HG03469 (cell line): ENCODE results near the gene SDK2.

Experiments
- ATAC-seq: cut with Tn5 transposase; IDR thresholded peaks from one replicate; pipeline ENCODE4 v1.9.1; 2021; ENCODE audit warnings: mild to moderate bottlenecking, moderate library complexity, moderate number of reproducible peaks; ENCODE audit not compliant: unreplicated experiment

SDK2 gene

DNA sequence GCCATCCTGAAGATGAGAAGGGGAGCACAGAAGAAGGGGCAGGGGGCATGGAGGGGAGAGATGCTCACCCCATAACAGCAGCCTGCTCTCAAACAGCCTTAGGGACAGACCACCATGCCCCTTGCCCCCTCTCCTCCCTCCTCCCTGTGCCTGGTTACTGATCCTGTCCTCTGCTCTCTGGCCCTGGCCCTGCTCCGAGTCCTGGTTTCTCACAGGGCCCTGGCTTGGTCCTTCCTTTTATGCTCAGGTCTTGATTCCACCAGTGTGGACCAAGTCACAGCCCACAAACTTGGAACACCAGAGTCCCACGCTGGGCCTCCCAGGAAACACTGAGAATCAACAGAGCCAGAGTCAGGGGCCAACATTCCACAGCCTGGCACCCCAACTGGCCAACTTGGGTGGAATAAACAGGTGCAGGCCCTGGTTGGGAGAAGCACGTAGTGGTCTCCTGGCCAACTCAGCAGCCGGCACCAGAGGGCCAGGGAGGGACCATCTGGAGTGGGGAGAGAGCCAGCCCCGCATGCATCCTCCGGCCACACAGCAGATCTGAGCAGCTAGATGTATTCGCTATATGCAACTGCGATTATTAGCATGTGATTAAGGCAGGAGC, 287.6 kb downstream of the SDK2 start:
- ATAC-seq, result no peak

DNA sequence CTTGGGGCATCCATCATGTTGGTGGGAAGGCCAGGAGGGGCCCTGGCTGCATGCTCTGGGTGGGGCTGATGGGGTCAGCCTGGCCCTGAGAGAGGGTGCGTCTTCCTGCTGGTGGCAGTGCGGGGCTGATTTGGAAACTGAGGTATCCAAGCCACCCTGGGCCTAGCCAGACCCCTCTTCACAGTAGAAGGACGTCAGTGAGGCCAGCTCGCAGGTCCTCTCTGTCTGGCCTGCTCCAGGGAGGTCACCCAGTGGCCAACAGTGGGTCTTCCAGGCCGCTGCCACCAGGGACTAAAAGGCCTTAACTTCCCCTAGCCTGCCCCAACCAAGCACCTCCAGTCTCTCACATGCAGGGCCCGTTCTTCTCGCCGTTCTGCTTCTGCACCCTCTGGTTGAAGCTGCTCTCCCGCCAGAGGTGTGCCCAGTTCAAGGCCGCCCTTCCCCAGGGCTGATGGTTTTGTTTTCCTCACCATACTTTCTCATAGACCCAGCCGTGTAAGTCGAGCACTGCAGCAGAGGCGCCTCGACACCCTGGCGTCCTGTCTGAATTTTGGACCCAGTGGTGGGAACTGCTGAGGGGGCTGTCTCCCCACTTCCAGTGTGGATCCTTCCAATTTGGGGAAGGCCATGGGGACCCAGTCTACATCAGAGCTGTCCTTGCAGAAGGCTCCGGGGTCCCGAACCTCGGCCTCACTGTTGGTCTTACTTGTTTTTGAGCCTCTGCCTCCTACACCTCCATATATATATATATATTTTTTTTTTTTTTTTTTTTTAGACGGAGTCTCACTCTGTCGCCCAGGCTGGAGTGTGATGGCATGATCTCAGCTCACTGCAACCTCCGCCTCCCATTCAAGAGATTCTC, 289.6 kb downstream of the SDK2 start:
- no peak for ATAC-seq

DNA sequence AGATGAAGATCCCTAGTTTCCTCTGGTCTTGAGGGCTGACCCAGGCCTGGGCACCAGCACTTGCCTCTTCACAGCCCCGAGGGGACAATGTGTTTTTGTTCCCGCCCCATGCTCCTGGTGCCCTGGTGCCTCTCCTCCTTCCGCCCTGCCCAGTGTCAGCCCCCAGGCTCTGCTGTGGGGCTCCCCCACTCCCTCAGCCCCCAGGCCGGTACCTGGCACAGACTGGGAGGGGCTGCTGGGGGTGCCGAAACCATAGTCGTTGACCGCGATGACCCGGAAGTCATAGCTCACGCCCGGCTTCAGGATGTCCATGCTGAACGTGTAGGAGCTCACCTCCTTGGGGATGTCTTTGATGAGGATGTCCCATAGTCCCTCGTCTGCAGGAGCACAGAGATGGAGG, 292.0 kb downstream of the SDK2 start:
- no peak for ATAC-seq

DNA sequence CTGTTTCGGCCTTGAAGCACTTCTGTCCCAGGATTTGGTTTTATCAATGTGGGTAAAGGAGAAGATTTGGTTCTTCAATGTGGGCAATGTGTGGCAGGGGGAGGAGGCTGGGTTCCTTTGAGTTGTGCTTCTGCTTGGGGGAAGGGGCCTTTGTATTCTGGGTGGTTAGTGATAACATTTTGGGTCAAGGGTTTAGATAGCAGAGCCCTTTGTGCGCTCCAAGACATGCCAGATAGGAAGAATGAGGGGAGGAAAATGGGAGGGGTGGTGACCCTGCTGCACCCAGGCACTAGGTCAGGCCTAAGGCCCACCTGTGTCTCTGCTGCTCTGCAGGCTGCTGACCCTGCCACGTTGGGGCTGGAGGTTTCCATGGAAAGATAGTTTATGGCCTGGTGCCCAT, 292.5 kb downstream of the SDK2 start:
- no peak for ATAC-seq

DNA sequence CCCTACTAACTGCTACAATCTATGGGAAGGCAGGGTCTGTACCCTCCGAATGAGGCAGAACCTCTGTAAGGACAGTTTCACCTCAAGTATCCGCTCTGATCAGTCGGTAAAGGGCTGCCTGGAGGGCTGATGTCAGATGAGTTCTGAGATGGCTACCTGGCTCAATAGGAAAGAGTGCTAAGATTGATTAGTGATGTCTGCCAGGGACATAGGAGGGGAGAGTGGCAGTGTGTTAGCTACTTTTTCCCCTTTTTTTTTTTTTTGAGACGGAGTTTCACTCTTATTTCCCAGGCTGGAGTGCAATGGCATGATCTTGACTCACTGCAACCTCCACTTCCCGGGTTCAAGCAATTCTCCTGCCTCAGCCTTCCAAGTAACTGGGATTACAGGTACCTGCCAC, 293.4 kb downstream of the SDK2 start:
- ATAC-seq, result no peak

DNA sequence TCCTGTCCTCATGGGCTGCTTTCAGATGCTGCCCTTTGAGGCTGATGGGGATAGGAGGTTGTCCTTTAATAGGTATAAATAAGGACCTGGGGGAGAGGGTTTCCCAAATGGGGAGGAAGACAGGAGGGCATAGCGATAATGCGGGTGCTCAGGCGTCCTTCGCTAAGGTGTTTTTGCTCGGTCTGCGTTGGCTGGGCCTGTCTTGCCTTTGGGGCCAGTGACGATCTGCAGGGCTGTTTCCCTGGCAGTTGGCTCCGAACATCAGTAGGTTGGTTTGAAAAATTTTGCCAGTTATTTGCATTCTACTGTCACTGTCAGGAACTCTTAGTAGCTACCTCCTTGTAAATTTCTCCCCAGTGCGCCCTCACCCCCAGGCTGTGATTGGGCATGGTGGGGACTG, 294.6 kb downstream of the SDK2 start:
- no peak for ATAC-seq

DNA sequence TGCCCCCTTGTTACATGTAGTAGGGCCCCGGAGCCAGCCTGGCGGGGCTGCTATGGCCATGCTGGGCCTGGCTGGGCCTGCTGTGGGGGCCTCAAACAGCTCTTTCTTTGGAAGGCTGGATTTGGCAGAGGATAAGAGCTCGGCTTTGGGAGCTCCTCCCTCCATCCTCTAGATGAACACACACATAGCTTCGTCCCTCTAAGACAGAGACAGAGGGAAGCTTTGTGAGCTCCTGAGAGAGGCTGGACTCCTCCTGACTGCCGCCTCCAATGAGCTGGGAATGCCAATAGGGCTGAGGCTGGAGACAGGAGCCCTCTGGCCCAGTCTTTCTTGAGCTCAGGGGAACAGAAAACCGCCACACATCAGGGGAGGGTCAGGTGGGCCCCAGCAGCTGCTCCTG, 295.1 kb downstream of the SDK2 start:
- no peak for ATAC-seq

DNA sequence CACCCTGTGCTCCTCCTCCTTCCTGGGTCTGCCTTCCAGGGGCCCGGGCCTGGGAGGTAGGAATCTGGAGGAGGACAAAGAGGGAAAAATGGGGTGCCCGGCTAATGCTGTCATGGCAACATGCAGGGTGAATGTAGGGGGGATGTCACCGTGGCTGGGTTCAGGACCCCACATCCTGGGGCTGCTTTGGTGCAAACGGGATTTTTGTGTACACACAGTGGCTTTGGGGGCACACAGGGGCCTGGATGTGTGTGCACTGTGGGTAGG, 295.5 kb downstream of the SDK2 start:
- no peak for ATAC-seq

DNA sequence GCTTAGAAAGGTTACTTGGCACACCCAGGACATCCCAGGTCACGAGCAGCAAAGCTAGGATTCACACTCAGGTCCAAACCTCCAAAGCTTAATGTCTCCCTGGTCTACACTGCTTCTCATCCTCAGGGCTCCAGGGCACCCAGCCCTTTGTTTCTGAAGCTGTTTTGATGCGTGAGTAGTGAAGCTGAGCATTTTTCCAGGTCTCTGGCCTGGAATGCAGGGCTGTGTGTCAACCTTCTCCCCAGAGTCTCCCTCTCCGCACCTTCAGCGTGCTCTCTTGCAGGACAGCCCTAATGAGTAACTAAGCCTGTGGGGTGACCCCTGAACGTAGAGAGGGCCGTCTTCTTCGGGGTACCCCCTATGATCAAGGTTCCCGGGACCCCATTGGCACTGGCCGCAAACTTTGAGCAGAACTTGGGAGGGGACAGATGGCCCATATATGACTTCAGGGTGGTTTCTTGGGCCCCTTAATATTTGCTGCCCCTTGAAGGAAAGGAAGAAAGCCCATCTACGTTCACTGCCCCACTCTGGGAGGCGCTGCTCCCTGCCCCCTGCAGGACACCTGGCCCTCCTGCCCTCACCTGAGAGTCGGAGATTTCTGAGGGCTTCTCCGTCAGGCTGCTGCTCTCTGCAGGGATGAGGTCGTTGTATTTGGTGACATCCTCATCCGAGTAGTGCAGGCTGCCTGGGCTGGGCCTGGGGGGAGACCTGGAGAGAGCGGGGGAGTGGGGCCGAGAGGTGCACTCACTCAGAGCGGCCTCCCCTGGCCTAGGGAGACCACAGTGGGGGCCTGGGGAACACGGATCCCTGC, 296.0 kb downstream of the SDK2 start:
- ATAC-seq, result no peak

DNA sequence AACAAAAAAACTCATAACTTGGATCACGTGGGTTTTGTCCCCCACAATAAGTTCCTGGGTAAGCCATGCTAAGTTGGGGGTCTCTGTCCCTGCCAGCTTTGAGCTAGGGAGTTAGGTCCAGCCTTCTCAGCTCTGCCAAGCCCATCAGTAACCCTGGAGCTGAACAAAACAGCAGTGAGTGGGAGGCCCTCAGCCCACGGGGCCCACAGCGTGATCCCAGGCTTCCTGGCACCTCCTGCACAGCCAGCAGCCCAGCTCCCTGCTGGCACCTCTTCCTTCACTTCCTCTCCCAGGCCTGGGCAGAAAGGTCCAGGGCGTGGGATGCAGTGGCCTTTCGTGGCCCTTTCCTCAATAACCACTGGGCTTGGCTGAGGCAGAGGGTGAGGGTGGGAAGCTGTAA, 296.9 kb downstream of the SDK2 start:
- no peak for ATAC-seq

DNA sequence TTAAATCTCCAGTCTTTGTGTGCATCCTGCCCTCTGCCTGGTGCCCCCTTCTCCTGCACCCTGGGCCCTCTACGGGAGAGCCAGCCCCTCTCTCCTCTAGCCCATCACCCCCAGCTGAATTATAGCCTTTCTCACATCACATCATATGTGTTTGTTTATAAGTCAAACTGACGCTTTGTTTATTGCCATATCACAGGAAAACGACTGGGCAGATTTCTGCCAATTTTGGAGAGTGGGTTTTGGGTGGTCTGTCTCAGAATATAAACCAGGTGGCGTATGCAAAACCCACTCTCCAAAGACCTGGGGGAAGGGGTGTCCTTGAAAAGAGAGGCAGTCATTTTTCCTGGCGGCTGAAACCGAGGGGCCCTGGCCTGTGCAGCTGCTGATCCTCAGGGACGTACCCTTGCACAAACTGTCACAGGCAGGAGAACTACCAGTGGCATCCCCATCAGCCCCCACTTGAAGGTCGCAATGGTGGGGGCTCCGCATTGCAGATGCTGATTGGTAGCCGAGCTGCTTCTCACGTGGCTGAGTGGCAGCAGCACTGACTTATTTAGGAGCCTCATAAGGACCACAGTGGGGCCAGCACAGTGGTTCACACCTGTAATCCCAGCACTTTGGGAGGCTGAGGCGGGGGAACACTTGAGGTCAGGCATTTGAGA, 297.6 kb downstream of the SDK2 start:
- ATAC-seq, result no peak

DNA sequence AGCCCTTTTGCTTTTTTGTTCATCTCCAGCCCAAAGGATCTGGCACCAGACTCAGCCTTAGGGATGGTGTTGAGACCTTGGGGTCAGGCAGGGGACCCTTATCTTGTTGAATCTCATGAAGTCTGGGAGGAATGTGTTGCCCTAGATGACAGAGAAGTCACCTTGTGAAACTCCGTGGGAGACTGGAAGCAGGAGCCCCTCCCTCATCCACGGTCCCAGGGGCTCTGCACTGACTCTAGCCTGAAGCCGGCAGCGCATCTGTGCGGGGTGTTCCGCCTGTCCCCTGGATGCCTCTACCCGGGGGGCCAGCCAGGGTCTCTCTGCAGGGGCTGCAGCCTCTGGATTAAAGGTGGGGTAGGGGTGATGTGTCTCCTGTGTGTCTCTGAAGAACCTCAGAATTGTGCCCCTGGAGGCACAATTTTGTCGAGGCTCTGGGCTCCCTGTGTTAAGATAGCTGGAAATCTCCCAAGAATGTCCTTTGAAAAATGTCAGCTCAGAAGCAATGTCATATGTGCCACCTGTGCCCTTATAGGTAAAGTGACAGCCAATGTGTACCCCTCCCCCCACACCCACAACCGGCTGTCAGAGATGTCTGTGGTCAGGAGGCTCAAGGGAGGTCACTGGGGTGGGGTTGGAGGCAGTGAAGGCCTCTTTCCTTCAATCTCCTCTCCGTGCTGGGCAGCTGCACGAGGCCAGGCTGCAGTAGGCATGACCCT, 300.3 kb downstream of the SDK2 start:
- ATAC-seq, result no peak

DNA sequence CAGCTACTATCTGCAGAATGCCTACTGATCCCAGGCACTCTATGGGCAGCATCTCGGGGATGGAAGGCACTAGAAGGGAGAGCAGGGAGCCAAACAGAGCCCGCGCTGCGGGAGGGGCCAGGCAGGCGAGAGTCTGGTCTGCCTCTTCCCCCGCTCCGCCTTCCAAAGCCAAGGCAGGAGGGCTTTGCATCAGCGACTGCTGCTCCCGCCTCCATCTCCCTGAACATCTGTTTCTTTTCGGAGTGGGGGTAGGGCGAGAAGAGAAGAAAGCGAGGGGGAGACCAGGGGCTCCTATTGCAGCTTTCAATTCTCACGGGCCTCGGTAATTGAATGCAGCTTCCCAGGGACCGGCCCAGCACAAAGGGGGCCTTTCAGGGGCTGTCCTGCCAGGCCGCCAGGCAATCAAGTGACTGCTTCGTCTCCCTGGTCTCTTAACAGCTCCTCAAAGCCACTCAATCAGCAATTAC, 301.0 kb downstream of the SDK2 start:
- ATAC-seq, result no peak

DNA sequence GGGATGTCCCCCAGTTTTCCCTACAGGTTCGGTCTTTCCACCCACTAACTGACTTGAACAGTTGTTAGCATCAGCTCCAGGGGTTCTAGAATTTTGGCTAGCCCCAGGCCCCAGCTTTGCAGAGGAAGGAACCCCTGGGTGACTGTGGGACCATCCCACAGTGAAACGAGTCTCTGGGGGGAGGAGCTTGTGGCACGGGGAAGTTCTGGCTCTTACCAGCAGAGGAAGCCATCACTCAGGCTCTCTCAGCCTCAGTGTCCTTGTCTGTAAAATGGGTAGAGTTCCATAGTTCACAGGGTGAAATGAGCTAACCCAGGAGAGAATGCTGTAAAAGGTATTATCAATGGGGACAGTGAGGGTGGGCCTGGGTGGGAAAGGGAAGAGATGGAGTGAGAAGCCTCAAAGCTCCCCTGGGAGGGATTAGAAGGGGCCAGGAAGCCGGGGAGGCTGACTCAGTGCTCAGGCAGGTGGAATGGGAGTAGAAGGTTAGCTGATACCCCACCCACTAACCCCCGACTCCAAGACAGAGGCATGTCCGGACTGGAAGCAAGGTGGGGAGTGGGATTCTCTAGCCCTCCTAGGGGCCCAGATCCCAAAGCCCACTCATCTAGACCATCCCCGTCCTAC, 301.6 kb downstream of the SDK2 start:
- ATAC-seq, result no peak

DNA sequence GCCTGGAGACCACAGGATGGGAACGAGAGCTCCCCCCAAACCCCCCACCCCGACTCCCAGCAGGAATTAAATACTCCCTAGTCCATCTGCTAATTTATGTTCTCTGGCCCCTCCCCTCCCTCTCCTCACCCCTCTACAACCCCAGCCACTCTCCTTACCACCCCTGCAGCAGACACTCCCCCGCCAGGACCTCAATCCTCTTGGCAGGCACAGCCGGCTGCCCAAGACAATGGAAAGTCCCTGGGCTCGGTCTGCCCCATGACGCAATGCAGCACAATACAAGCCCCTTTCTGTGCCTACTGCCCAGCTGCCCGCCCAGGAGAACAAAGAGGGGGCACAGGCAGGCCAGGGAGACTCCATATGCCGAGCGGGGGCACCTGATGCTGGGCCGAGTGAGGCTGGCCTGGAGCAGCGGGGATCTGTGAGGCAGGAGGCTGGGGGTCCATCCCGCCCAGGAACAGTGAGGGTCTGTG, 302.2 kb downstream of the SDK2 start:
- ATAC-seq, result no peak

DNA sequence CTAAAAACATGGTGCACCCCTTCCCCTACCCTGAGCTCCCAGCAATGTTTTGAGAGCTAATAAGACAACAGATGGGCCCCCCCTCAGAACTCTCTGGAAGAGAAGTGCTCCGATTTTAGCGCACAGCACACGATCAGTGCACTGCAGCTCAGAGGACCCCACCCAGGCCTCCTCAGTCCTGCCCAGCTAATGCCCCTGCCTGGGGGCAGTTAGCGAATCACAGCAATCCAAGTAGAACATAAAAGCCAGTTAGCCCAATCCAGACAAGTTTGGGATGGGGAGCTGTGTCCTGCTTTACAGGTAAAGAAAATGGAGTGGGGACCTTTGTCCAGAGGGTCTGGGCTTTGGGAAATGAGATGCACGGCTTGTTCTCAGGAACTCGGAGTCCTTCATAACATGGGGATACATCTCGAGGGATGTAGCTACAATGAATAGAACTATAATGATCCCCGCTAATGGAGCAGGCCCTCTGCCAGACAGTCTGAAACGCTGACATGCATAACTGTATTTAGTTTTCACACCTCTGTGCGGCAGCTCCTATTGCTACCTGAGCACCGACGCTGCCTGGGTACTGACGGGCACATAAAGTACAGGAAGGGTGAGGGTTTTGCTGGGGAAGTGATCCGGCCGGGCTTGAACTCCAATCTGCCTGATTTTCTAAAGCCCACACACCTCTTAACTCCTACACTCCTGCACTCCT, 302.7 kb downstream of the SDK2 start:
- ATAC-seq, result no peak

DNA sequence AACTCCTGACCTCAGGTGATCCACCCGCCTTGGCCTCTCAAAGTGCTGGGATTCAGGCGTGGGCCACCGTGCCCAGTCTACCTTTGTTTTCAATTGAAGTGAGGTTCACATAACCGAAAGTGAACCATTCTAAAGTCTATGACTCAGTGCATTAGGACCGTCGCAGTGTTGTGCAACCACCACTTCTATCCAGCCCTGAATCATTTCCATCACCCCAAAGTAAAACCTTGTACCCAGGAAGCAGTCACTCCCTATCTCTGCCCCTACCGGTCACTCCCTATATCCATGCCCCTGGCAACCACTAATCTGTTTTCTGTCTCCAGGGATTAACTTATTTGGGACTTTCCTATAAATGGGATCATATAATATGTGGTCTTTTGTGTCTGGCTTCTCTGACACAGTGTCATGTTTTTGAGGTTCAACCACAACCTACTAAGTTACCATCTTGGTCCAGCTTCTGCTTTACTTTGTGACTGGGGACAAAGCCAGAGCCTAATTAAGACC, 304.1 kb downstream of the SDK2 start:
- no peak for ATAC-seq

DNA sequence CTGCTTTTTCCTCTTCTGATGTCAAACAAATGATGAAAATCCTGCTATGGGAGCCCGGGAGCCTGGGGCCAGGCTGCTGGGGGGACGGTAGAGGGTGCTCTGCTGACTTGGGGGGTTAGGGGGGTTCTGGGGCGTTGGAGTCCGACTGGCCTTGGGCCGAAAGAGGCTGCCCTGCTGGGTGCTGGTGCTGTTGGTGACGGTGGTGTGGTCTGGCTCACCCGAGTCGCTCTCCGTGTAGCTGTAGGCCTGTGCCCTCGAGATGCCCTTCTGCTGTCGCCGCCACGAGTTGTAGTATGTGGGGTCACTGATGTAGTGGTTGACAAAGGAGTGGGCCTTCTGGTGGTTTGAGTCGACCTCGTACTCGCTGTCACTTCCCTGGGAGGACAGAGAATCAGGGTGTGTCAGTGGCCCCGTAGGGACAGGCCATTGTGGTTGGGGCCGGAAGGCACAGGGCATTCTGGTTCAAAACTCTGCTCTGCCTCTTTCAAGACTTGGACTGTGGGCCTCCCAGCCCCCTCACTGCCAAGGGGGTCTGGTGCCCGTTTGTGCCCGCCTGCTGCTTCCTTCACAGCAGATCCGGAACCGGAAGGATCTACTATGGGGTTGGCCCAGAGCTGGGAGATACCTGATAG, 305.6 kb downstream of the SDK2 start:
- no peak for ATAC-seq

DNA sequence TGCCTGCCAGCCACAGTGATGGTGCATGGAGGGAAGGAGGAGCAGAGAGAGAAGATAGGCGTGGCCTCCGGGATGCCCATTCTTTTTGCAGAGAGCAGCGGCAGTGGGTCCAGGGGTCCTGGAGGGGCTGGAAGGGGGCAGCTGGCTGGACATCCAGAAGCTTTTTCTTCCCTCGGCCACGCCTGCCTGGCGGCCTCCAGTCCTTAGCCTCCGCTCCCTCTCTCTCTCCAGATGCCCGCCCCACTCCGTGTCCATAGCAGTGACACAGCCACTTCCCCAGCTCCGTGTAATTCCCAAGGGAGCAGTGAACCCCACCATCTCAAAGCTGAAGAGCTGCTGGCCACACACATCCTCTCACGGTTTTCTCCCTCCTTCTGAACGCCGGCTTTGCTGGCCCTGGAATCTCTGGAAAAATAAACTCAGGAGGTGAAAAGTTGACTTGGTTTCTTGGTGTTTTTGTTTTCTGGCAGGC, 306.2 kb downstream of the SDK2 start:
- ATAC-seq, result no peak
